ENCODE results near the gene DCDC2.
"Not testable (repeated sequence)": the region's sequence is repeated elsewhere in the genome, so short reads cannot be mapped to it uniquely, and the experiment has no call there.

DCDC2 gene

GRCh38 chr6:24378473-24379097, 20.7 kb upstream of the DCDC2 start:
- DNase-seq = no peak

GRCh38 chr6:24376871-24377270, 19.0 kb upstream of the DCDC2 start:
- no peak for DNase-seq

GRCh38 chr6:24374612-24375011, 16.8 kb upstream of the DCDC2 start:
- no peak for DNase-seq

GRCh38 chr6:24365103-24365633, 7.3 kb upstream of the DCDC2 start:
- DNase-seq = not testable (repeated sequence)

GRCh38 chr6:24362363-24362762, 4.5 kb upstream of the DCDC2 start:
- DNase-seq = not testable (repeated sequence)

GRCh38 chr6:24359640-24360454, 2.0 kb upstream of the DCDC2 start:
- DNase-seq = peak; percentile 98

GRCh38 chr6:24358219-24358821, 461 bp upstream of the DCDC2 start:
- no peak for DNase-seq

GRCh38 chr6:24356310-24356973, 1.4 kb downstream of the DCDC2 start:
- no peak for DNase-seq

- DNase-seq = no peak
These were observed 2.5 kb downstream of the DCDC2 start for GRCh38 chr6:24355393-24355792.

- peak; percentile 9 for DNase-seq
These were observed 4.0 kb downstream of the DCDC2 start for GRCh38 chr6:24353861-24354260.

GRCh38 chr6:24352434-24352833, 5.4 kb downstream of the DCDC2 start:
- no peak for DNase-seq

GRCh38 chr6:24344976-24345375, 12.9 kb downstream of the DCDC2 start:
- no peak for DNase-seq

- DNase-seq = no peak
These were observed 16.6 kb downstream of the DCDC2 start for GRCh38 chr6:24340998-24341938.

- no peak for DNase-seq
These were observed 17.9 kb downstream of the DCDC2 start for GRCh38 chr6:24339932-24340331.

- no peak for DNase-seq
These were observed 23.6 kb downstream of the DCDC2 start for GRCh38 chr6:24334285-24334684.

- no peak for DNase-seq
These were observed 25.5 kb downstream of the DCDC2 start for GRCh38 chr6:24332317-24332716.

- DNase-seq = peak; percentile 61
These were observed 27.6 kb downstream of the DCDC2 start for GRCh38 chr6:24330137-24330732.

GRCh38 chr6:24329451-24329850, 28.4 kb downstream of the DCDC2 start:
- DNase-seq = no peak

GRCh38 chr6:24329022-24329421, 28.8 kb downstream of the DCDC2 start:
- no peak for DNase-seq

- no peak for DNase-seq
These were observed 30.1 kb downstream of the DCDC2 start for GRCh38 chr6:24327756-24328155.

GRCh38 chr6:24325978-24326377, 31.9 kb downstream of the DCDC2 start:
- DNase-seq = no peak

- DNase-seq = no peak
These were observed 33.2 kb downstream of the DCDC2 start for GRCh38 chr6:24324617-24325016.
